ENCODE results near the gene NUB1.

DNA sequence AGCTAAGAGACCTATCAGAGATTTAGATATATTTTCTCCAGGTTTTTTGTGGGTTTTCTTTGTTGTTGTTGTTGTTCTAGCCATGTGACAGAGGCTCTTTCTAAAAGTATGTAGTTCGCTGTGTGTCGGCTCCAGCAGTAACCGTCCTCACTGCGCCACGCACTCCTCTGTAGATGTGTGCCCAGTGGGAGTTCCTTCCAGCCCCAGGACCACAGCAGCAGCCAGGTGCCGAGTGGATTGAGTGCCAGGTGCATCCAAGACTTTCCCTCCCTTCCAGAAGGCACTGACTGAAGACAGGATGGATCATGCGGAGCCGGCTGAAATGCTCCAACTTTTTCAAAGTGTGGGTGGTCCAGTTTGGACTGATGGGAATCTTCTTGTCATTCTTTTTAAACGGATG, 36.4 kb downstream of the NUB1 start:
- TF ChIP-seq, protein P1, sequence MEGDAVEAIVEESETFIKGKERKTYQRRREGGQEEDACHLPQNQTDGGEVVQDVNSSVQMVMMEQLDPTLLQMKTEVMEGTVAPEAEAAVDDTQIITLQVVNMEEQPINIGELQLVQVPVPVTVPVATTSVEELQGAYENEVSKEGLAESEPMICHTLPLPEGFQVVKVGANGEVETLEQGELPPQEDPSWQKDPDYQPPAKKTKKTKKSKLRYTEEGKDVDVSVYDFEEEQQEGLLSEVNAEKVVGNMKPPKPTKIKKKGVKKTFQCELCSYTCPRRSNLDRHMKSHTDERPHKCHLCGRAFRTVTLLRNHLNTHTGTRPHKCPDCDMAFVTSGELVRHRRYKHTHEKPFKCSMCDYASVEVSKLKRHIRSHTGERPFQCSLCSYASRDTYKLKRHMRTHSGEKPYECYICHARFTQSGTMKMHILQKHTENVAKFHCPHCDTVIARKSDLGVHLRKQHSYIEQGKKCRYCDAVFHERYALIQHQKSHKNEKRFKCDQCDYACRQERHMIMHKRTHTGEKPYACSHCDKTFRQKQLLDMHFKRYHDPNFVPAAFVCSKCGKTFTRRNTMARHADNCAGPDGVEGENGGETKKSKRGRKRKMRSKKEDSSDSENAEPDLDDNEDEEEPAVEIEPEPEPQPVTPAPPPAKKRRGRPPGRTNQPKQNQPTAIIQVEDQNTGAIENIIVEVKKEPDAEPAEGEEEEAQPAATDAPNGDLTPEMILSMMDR (IDR thresholded peaks at IDR 0.05; ENCODE audit: insufficient read depth, low read depth, low read length) = no peak
- TF ChIP-seq EZH2 (IDR thresholded peaks at IDR 0.05; ENCODE audit: insufficient read depth, low read length) = no peak

Data from astrocyte (in vitro differentiated cells and primary cell).